Activated naive CD8-positive, alpha-beta T cell treated with anti-CD3 and anti-CD28 coated beads, Interleukin-2, amount 50 U/mL, for 24 hours (primary cell): ENCODE measurements around the gene MINDY4.

Source experiments
- ATAC-seq: fragments of 150-1000 bp; cut with Tn5 transposase; one replicate; pipeline ENCODE4 v1.10.0; 2021
- DNase-seq: peaks from one replicate; pipeline ENCODE4 v3.0.0; 2021
- H3K27ac Mint-ChIP-seq: one replicate; pipeline ENCODE4 v1.8.0; 2021; ENCODE audit warnings: mild to moderate bottlenecking, mixed read lengths
- H3K27me3 Mint-ChIP-seq: one replicate; pipeline ENCODE4 v1.8.0; 2021; ENCODE audit warnings: mixed read lengths
- H3K36me3 Mint-ChIP-seq: one replicate; pipeline ENCODE4 v1.8.0; 2021; ENCODE audit warnings: low read depth, mixed read lengths
- H3K4me1 Mint-ChIP-seq: one replicate; pipeline ENCODE4 v1.8.0; 2021; ENCODE audit warnings: mixed read lengths
- H3K4me3 Mint-ChIP-seq: one replicate; pipeline ENCODE4 v1.8.0; 2021; ENCODE audit warnings: mild to moderate bottlenecking, moderate library complexity, mixed read lengths
- H3K9me3 Mint-ChIP-seq: one replicate; pipeline ENCODE4 v1.8.0; 2021; ENCODE audit warnings: mixed read lengths

MINDY4 gene

DNA sequence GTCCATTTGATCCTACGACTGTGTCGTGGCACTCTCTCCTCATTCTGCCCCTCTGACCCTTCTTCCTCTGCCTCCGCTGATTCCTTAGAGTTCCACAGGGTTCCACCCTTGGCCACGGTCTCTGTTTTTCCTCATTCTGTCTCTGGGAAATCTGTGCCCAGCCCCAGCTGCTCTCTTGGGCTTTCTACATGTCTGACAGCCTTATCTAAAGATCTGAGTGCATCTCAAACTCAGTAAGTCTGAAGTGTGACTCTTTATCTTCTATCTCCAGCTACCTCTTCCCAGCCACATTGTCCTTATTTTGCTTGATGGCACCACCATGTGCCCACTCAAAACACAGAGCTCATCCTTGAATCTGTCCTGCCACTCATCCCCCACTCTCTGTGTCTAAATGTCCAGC is 78.3 kb downstream of the MINDY4 start:
- no peak overlapping the region for H3K27ac Mint-ChIP-seq
- no peaks in the 10 kb centered on the region for H3K27me3 Mint-ChIP-seq
- no peaks in the 10 kb centered on the region for H3K36me3 Mint-ChIP-seq
- no peak for ATAC-seq
- no peak for DNase-seq
- H3K9me3 Mint-ChIP-seq: no peaks in the 10 kb centered on the region
- H3K4me3 Mint-ChIP-seq: no peak overlapping the region
- H3K4me1 Mint-ChIP-seq: no peaks in the 10 kb centered on the region

- Mint-ChIP-seq H3K4me3 (no peak overlapping the region), H3K36me3 (no peaks in the 10 kb centered on the region), H3K27me3 (no peaks in the 10 kb centered on the region), H3K4me1 (no peaks in the 10 kb centered on the region), H3K9me3 (no peaks in the 10 kb centered on the region), H3K27ac (no peak overlapping the region)
- DNase-seq (no peak), ATAC-seq (no peak)
Observed at GRCh38 chr7:30850426-30850825, 79.2 kb downstream of the MINDY4 start.

DNA sequence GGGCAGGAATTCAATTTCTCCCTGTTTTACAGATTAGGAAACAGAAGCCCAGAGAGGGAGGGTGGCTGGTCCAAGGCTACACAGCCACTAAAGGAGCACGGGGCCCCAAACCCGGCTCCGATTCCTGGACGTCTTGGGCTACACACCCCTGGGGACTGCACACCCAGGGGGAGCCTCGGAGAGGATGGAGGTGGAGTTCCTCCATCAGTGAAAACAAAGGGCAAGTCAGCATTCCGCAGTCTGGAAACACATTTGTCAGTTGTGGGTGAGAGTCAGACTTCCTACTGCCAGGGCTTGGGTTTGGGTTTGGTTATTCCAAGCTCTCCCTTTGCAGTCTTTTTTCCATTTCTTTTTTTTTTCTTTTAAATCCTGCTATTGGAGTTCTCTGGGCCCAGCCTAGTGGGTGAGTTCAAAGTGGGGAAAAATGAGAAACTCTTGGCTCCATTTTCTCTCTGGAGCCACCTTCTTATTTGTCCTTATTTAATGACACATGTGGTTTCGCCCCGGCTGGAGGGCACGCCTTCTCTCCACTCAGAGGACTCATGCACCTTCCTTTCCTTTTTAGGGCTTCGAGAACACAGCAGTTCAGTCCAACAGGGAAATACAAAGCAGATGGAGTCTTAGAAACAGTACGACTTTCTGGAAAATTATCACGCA is 80.6 kb downstream of the MINDY4 start:
- H3K27me3 Mint-ChIP-seq: no peaks in the 10 kb centered on the region
- ATAC-seq (no peak), DNase-seq (no peak)
- H3K27ac Mint-ChIP-seq: no peak overlapping the region
- no peak overlapping the region for H3K4me3 Mint-ChIP-seq
- no peaks in the 10 kb centered on the region for H3K4me1 Mint-ChIP-seq
- H3K36me3 Mint-ChIP-seq: no peaks in the 10 kb centered on the region
- H3K9me3 Mint-ChIP-seq: no peaks in the 10 kb centered on the region

GRCh38 chr7:30852308-30852684 is 81.1 kb downstream of the MINDY4 start:
- Mint-ChIP-seq H3K4me3 (no peak overlapping the region), H3K36me3 (no peaks in the 10 kb centered on the region), H3K27me3 (no peaks in the 10 kb centered on the region), H3K27ac (no peak overlapping the region), H3K4me1 (no peaks in the 10 kb centered on the region), H3K9me3 (no peaks in the 10 kb centered on the region)
- DNase-seq: no peak
- ATAC-seq: no peak

DNA sequence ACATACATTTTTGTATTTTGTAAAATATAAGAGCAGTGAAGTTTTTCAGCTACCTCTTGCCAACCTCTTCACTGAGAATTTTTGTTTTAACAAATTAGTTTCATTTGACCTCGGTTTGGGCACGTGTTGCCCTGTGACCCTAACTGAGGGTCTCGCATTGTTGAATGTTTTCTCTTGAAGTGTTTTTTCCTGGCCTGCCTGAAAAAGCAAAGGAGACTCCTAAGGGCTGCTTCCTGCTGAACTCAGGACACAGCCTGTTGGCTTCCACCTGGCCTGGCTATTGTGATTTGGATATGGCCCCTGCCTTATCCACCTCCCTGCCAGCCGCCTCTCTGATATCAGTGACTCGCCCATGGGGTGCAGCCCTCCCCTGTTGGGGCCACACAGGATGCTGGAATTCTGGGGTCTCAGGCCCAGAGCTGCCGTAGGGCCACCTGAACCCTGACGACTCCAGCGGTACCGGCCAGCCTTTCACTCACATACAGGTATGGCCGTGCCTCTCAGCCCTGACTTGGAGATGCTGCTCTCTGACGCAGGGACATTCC is 81.6 kb downstream of the MINDY4 start:
- H3K9me3 Mint-ChIP-seq: no peaks in the 10 kb centered on the region
- ATAC-seq (no peak), DNase-seq (no peak)
- no peaks in the 10 kb centered on the region for H3K36me3 Mint-ChIP-seq
- H3K4me3 Mint-ChIP-seq: no peak overlapping the region
- H3K4me1 Mint-ChIP-seq: no peaks in the 10 kb centered on the region
- no peak overlapping the region for H3K27ac Mint-ChIP-seq
- no peaks in the 10 kb centered on the region for H3K27me3 Mint-ChIP-seq

DNA sequence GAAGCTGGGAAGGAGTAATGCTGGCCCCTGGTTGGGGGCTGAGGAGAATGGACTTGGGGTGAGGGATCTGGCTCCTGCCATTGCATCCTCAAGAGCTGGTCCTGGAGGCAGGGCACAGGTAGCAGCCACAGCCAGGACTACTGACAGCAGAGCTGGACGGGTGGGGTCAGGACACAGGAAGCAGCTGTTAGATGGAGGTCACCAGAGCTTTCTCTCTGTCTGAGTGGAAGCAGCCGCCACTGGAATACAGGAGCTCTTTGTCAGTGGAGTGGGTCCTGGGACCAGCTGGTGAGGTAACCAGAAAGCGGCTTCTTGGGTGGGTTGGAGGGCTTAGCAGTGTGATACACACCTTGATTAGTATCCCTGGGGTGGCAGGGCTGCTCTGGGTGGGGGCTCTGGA is 82.4 kb downstream of the MINDY4 start:
- no peaks in the 10 kb centered on the region for H3K27me3 Mint-ChIP-seq
- no peaks in the 10 kb centered on the region for H3K9me3 Mint-ChIP-seq
- no peak overlapping the region for H3K4me3 Mint-ChIP-seq
- ATAC-seq: no peak
- no peak overlapping the region for H3K27ac Mint-ChIP-seq
- no peaks in the 10 kb centered on the region for H3K36me3 Mint-ChIP-seq
- H3K4me1 Mint-ChIP-seq: no peaks in the 10 kb centered on the region
- no peak for DNase-seq

DNA sequence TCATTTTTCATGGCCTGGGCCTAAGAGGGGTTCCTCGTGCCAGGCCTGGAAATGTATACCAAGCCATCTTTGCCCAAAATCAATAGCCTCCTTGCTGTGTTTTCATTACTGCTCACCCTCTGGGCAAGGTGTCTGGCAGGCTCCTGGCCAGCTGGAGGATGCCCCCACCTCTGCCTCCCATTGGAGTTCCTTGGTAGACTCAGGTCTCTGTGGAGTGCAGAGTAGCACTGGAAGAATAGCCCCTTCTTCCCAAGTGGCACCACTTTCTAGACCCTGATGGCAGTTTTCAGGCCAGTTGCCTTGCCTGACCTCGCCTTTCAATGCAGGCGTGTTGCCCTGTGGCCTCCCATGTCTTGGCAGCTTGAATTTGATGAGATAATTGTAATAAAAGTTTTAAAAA is 84.7 kb downstream of the MINDY4 start:
- no peak overlapping the region for H3K27ac Mint-ChIP-seq
- H3K27me3 Mint-ChIP-seq: no peaks in the 10 kb centered on the region

GRCh38 chr7:30858576-30858975 is 87.4 kb downstream of the MINDY4 start:
- Mint-ChIP-seq H3K36me3 (no peaks in the 10 kb centered on the region), H3K4me1 (no peaks in the 10 kb centered on the region), H3K9me3 (no peaks in the 10 kb centered on the region), H3K27me3 (no peaks in the 10 kb centered on the region), H3K27ac (no peak overlapping the region), H3K4me3 (no peak overlapping the region)
- DNase-seq: no peak
- no peak for ATAC-seq

More for the DNA sequence above, 84.7 kb downstream of the MINDY4 start:
- Mint-ChIP-seq H3K4me1 (no peaks in the 10 kb centered on the region), H3K36me3 (no peaks in the 10 kb centered on the region), H3K4me3 (no peak overlapping the region), H3K9me3 (no peaks in the 10 kb centered on the region)
- DNase-seq (no peak), ATAC-seq (no peak)

DNA sequence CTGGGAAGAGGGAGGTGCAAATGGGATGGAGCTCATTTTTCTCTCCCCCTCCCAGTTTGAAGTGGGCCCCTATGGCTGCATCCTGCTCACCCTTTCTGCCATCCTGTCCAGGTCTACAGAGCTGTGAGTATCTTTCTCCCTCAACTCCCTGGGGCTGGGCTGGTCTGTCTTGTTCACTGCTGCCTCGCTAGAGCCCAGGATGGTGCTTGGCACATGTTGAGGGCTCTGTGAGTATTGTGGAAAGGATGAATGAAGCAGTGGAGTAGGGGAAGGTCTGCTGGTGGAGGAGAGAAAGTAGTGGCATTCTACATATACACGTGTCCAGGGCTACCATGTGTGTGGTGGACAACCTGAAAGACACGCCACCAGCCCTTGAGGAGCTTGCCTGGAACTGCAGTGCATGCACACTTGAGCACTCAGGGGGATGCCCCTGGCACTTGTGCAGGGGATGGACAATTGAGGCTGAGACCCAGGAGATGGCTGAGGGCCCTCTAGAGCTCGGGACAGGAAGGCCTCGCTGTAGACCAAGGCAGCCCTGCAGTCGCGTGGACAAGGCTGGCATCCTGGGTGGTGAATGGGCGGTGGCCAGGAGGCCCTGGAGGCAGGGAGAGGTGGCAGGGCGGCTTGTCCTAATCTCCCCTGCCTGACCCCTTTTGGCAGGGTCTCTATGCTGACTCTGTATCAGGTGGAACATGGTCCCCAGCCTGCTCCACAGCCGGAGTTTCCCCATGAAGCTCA is 88.2 kb downstream of the MINDY4 start:
- Mint-ChIP-seq H3K9me3 (no peaks in the 10 kb centered on the region), H3K4me3 (no peak overlapping the region), H3K4me1 (no peaks in the 10 kb centered on the region), H3K27ac (no peak overlapping the region), H3K36me3 (no peaks in the 10 kb centered on the region), H3K27me3 (no peaks in the 10 kb centered on the region)
- DNase-seq (no peak), ATAC-seq (no peak)

- H3K36me3 Mint-ChIP-seq: no peaks in the 10 kb centered on the region
- H3K4me1 Mint-ChIP-seq: no peaks in the 10 kb centered on the region
- H3K27me3 Mint-ChIP-seq: no peaks in the 10 kb centered on the region
- no peak overlapping the region for H3K4me3 Mint-ChIP-seq
- no peaks in the 10 kb centered on the region for H3K9me3 Mint-ChIP-seq
- no peak overlapping the region for H3K27ac Mint-ChIP-seq
- ATAC-seq (no peak), DNase-seq (no peak)
Observed at GRCh38 chr7:30859940-30860496, 88.8 kb downstream of the MINDY4 start.

DNA sequence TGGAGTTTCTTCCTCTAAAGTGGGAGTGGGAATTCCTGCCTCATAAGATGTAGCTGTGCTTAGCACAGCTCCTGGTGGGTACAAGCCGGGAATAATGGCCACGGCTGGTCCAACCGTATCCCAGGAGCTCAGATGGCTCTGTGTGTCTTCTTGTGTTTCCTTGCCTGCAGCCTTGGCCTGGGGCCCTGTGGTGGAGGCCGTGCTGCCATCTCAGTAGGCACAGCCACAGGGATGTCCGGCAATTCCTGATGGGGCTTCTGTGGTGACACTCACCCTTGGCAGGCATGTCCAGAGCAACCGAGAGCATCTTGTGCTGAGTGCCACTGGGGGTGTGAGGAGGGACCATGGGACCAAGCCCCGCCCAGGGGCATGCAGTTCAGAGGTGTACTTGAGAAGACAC is 90.4 kb downstream of the MINDY4 start:
- H3K4me3 Mint-ChIP-seq: no peak overlapping the region
- no peak for DNase-seq

GRCh38 chr7:30862995-30863705 is 91.9 kb downstream of the MINDY4 start:
- H3K4me3 Mint-ChIP-seq: no peak overlapping the region
- DNase-seq: no peak
- no peaks in the 10 kb centered on the region for H3K36me3 Mint-ChIP-seq
- H3K27ac Mint-ChIP-seq: no peak overlapping the region
- H3K27me3 Mint-ChIP-seq: no peaks in the 10 kb centered on the region
- no peak for ATAC-seq
- no peaks in the 10 kb centered on the region for H3K9me3 Mint-ChIP-seq
- H3K4me1 Mint-ChIP-seq: no peaks in the 10 kb centered on the region

More for the DNA sequence above, 90.4 kb downstream of the MINDY4 start:
- peak; percentile 2 for ATAC-seq
- Mint-ChIP-seq H3K27ac (no peak overlapping the region), H3K9me3 (no peaks in the 10 kb centered on the region), H3K36me3 (no peaks in the 10 kb centered on the region), H3K4me1 (no peaks in the 10 kb centered on the region), H3K27me3 (no peaks in the 10 kb centered on the region)

DNA sequence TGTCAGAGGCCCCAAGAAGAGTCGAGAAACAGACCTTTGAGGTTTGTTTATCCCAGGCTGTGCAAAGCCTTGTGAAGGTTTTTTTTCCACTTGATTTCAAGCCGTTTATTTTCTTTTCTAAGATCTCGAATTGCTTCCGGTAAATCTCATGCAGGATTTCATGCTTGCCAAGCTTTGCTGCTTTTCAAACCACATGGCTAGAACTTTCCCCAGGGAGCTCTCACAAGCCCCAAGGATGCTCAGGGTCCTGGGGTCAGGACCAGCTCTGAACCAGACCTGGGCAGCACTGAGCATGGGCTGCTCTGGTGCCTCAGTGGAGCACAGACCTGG is 92.5 kb downstream of the MINDY4 start:
- Mint-ChIP-seq H3K27ac (no peak overlapping the region), H3K36me3 (no peaks in the 10 kb centered on the region), H3K9me3 (no peaks in the 10 kb centered on the region), H3K27me3 (no peaks in the 10 kb centered on the region), H3K4me1 (no peaks in the 10 kb centered on the region), H3K4me3 (no peak overlapping the region)
- DNase-seq: no peak
- no peak for ATAC-seq

- no peaks in the 10 kb centered on the region for H3K27me3 Mint-ChIP-seq
- H3K27ac Mint-ChIP-seq: no peak overlapping the region
- H3K9me3 Mint-ChIP-seq: no peaks in the 10 kb centered on the region
- no peaks in the 10 kb centered on the region for H3K4me1 Mint-ChIP-seq
- H3K36me3 Mint-ChIP-seq: no peaks in the 10 kb centered on the region
- ATAC-seq: no peak
- no peak overlapping the region for H3K4me3 Mint-ChIP-seq
- no peak for DNase-seq
Observed at GRCh38 chr7:30864101-30864500, 92.9 kb downstream of the MINDY4 start.

GRCh38 chr7:30865076-30865475 is 93.9 kb downstream of the MINDY4 start:
- no peaks in the 10 kb centered on the region for H3K9me3 Mint-ChIP-seq

More at GRCh38 chr7:30865076-30865475, 93.9 kb downstream of the MINDY4 start:
- H3K36me3 Mint-ChIP-seq: no peaks in the 10 kb centered on the region
- no peaks in the 10 kb centered on the region for H3K4me1 Mint-ChIP-seq
- H3K27ac Mint-ChIP-seq: no peak overlapping the region
- ATAC-seq (no peak), DNase-seq (no peak)
- H3K27me3 Mint-ChIP-seq: no peaks in the 10 kb centered on the region
- no peak overlapping the region for H3K4me3 Mint-ChIP-seq
